Esophagus squamous epithelium (tissue), 5 donors: ENCODE data around the gene CHRNB2. TPM values are rescaled to one million over a fixed set of nuclear protein-coding genes. Genes with fewer than 3 reads are reported as not detected.

Experiments
- DNase-seq: peaks from one replicate; lab custom pipeline; 2025; lab: John Stamatoyannopoulos, UW
- H3K27ac ChIP-seq, 4 donors: fragments of 200-600 bp; sonication (generic); one replicate each; pipeline ENCODE4 v1.5.1; 2016 to 2019; ENCODE audit warnings: mild to moderate bottlenecking in 1 of 4
- H3K27me3 ChIP-seq, 4 donors: fragments of 200-600 bp; sonication (generic); 1 replicate in 3 of 4; 2 replicates in 1 of 4; pipeline versions ENCODE4 v1.5.1 to v1.6.0; 2017 to 2021; ENCODE audit warnings: antibody characterized with exemption in 1 of 4
- H3K36me3 ChIP-seq, 3 donors: fragments of 200-600 bp; sonication (generic); one replicate each; pipeline ENCODE4 v1.5.1; 2016 to 2019
- H3K4me1 ChIP-seq, 3 donors: fragments of 200-600 bp; sonication (generic); one replicate each; pipeline ENCODE4 v1.5.1; 2017 to 2019
- H3K4me3 ChIP-seq, 4 donors: fragments of 200-600 bp; sonication (generic); 1 replicate in 3 of 4; 2 replicates in 1 of 4; pipeline ENCODE4 v1.5.1; 2016 to 2019; ENCODE audit warnings: mild to moderate bottlenecking in 2 of 4, moderate library complexity in 1 of 4
- H3K9me3 ChIP-seq, 3 donors: fragments of 200-600 bp; sonication (generic); one replicate each; pipeline ENCODE4 v1.5.1; 2016 to 2019
- POLR2A ChIP-seq, 4 donors: fragments of 450-650 bp; IDR thresholded peaks; one replicate each; pipeline ENCODE4 v1.6.1; 2017; ENCODE audit warnings: antibody characterized with exemption in 4 of 4, mild to moderate bottlenecking in 4 of 4, moderate library complexity in 3 of 4
- WGBS, 2 donors: methylation state at CpG; one replicate each; pipeline ENCODE4 v1.1.5; 2018; 5-methylcytosine and 5-hydroxymethylcytosine counted together
- intact Hi-C: fragments of 100-400 bp; cut with DNase I; formaldehyde crosslinking; loops from one replicate; pipeline ENCODE4 v1.15.0; 2022
- total RNA-seq, 4 donors: library from RNA; depleted of rRNA; stranded (reverse); fragments of >200 nt; gene quantifications; one replicate each; pipeline ENCODE4 v1.1.0, GENCODE V29; 2016
- TF ChIP-seq, protein P1 (sequence below), 6 experiments: fragments of 450-650 bp in 4 of 6; fragments of 200-600 bp in 2 of 6; sonication (generic) in 2 of 6; IDR thresholded peaks; one replicate each; pipeline ENCODE4 v1.5.1; 2016 to 2019; ENCODE audit warnings: antibody characterized with exemption in 6 of 6, mild to moderate bottlenecking in 4 of 6, moderate library complexity in 4 of 6
- donor health status: DM: yes; HTN: yes; CAD: no.

Gene CHRNB2
- total RNA-seq, 4 donors from 2014 or later: 0.11 to 0.38 (median 0.16) TPM

DNA sequence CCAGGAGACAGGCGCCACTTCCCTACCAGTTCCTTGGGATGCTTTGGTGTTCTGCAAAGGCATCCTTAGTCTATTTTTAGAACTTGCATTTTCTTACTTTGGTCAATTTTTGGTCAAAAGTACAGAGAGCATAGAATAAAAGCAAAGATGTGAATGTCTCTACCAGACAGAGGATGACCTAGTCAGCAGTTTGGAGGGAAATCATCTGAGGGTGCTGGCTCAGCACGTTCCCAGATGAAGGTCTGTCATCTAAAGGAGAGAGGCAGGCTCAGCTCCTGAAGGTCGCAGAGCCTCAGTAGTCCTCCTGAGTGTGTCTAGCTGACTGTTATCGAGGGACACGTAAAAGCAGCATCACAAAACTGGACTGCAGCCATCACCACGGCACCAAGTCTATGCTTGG lies 15.3 kb downstream of the CHRNB2 start:
- no peak overlapping the region for H3K4me3 ChIP-seq
- no peak for TF ChIP-seq POLR2A (IDR thresholded peaks at IDR 0.05)
- TF ChIP-seq, protein P1, sequence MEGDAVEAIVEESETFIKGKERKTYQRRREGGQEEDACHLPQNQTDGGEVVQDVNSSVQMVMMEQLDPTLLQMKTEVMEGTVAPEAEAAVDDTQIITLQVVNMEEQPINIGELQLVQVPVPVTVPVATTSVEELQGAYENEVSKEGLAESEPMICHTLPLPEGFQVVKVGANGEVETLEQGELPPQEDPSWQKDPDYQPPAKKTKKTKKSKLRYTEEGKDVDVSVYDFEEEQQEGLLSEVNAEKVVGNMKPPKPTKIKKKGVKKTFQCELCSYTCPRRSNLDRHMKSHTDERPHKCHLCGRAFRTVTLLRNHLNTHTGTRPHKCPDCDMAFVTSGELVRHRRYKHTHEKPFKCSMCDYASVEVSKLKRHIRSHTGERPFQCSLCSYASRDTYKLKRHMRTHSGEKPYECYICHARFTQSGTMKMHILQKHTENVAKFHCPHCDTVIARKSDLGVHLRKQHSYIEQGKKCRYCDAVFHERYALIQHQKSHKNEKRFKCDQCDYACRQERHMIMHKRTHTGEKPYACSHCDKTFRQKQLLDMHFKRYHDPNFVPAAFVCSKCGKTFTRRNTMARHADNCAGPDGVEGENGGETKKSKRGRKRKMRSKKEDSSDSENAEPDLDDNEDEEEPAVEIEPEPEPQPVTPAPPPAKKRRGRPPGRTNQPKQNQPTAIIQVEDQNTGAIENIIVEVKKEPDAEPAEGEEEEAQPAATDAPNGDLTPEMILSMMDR (IDR thresholded peaks at IDR 0.05): no peak
- WGBS, 2 donors: 87 to 93% methylated on average over 4 to 5 of the region's 6 CpGs
- no peaks in the 10 kb centered on the region for H3K9me3 ChIP-seq
- DNase-seq: no peak
- H3K27ac ChIP-seq: no peak overlapping the region
- no peaks in the 10 kb centered on the region for H3K27me3 ChIP-seq
- intact Hi-C loops: no loop called here
- H3K36me3 ChIP-seq: peaks cover 54 to 100% (median 71%) of the 10 kb centered on the region in 3 donors
- peaks cover 0 to 13% (median under 1%) of the 10 kb centered on the region in 3 donors for H3K4me1 ChIP-seq

DNA sequence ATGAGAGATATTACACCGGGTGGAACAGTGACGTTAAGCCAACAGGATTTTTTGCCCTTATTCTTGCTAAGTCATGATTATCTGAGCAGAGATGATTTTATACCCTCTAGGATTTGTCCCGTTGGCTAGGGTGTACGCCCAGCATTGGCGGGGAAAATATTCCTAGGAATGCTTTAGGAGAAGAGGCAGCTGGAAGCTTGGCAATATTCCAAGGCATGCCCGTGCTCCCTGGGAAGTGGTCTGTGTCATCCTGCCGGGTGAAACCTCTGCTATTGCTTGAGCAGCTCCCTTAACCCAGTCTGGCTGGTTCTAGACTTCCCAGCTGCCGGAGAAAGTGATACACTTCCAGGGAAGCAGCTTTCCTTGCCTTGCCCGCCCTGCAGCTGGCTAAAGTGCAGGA lies 16.2 kb downstream of the CHRNB2 start:
- Histone ChIP-seq H3K9me3 (no peaks in the 10 kb centered on the region), H3K36me3 (peaks cover 59 to 100% (median 80%) of the 10 kb centered on the region in 3 donors), H3K27me3 (no peaks in the 10 kb centered on the region), H3K4me3 (no peak overlapping the region), H3K4me1 (peaks cover 0 to 7% (median 0%) of the 10 kb centered on the region in 3 donors), H3K27ac (no peak overlapping the region)
- no peak for DNase-seq
- 45 to 59% methylated on average over 7 to 8 of the region's 9 CpGs for WGBS, 2 donors
- intact Hi-C loops: no loop called here
- TF ChIP-seq, protein P1 (IDR thresholded peaks at IDR 0.05): no peak
- no peak for TF ChIP-seq POLR2A (IDR thresholded peaks at IDR 0.05)

DNA sequence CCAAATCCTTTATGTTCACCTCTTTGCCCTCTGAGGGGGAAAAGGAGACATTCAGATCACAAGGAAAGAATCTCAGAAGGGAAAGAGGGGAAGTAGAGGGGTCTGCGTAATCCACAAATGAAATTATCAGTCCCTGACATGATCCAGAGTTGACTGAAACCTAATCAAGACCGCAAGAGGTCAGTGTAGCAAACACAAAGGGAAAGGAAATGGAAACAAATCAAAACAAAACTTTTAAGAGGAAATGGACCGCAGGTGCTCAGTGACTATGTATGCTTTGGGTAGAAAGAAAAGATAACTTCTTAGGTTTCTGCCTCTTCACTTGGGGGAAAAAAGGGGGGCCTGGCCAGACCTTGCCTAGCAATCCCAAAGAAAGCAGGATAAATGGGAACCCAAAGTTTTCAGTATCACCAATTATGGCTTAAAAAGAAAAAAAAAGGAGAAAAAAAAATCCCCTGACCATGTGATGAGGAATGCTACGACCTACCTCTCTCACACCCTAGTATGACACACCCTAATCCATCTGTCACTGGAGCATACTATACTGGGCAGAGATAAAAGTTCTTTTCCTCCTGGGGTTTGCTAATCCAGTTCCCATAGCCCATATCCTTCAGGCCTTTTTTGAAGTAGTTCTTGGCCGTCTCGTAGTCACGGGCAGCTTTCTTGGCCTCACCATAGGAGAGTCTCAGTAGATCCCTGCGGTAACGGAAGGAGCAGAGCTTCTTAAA lies 16.9 kb downstream of the CHRNB2 start:
- H3K36me3 ChIP-seq: peaks cover 66 to 100% (median 87%) of the 10 kb centered on the region in 3 donors
- 60 to 76% methylated on average over 7 to 9 of the region's 9 CpGs for WGBS, 2 donors
- no peak overlapping the region for H3K4me3 ChIP-seq
- peaks cover 0 to 7% (median 0%) of the 10 kb centered on the region in 3 donors for H3K4me1 ChIP-seq
- intact Hi-C loops: no loop called here
- no peaks in the 10 kb centered on the region for H3K27me3 ChIP-seq
- H3K9me3 ChIP-seq: no peaks in the 10 kb centered on the region
- DNase-seq: no peak
- TF ChIP-seq POLR2A (IDR thresholded peaks at IDR 0.05): no peak
- TF ChIP-seq, protein P1 (IDR thresholded peaks at IDR 0.05): no peak
- no peak overlapping the region for H3K27ac ChIP-seq

DNA sequence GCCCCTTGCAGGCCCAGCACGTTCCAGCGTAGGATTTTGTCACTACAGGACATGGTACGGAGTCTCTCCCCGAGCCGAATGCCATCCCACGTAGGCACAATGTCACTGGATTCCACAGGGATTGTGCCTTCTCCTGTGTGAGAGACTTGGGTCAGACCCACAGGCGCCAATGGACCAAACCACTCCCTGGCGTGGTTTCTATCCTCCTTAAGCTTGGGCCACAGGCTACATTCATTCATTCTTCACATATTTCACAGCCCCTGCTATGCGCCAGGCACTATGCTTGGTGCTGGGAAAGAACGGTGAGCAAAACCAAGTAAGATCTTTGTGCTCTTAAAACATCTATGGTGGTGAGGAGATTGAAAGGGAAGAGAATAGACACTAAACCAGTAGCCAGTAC lies 18.7 kb downstream of the CHRNB2 start:
- intact Hi-C loops: no loop called here
- H3K27me3 ChIP-seq: no peaks in the 10 kb centered on the region
- H3K4me1 ChIP-seq: peaks cover 0 to 7% (median 0%) of the 10 kb centered on the region in 3 donors
- no peak for TF ChIP-seq POLR2A (IDR thresholded peaks at IDR 0.05)
- TF ChIP-seq, protein P1 (IDR thresholded peaks at IDR 0.05): no peak
- no peak for DNase-seq
- WGBS, 2 donors: 91 to 98% methylated on average over 6 to 8 of the region's 10 CpGs
- H3K9me3 ChIP-seq: no peaks in the 10 kb centered on the region
- H3K4me3 ChIP-seq: no peak overlapping the region
- no peak overlapping the region for H3K27ac ChIP-seq
- H3K36me3 ChIP-seq: peaks cover 77 to 100% (median 90%) of the 10 kb centered on the region in 3 donors

DNA sequence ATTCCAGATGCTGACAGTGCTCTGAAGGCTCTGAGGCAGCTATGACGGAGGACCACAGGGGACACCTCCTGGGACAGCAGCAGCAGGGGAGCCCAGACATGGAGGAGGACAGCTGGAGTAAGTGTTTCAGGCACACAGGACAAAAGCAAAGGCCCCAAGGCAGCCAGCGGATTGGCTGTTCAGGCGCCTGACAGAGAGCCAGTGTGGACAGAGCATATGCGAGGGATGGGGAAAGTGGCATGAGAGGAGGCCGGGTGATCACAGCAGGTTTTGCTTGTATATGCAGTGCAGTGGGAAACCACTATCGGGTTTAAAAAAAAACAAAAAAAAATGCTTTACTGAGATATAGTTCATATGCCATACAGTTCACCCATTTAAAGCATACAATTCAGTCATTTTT lies 19.1 kb downstream of the CHRNB2 start:
- intact Hi-C loops: no loop called here
- H3K4me1 ChIP-seq: peaks cover 0 to 7% (median 0%) of the 10 kb centered on the region in 3 donors
- H3K9me3 ChIP-seq: no peaks in the 10 kb centered on the region
- no peak overlapping the region for H3K27ac ChIP-seq
- peaks cover 78 to 100% (median 86%) of the 10 kb centered on the region in 3 donors for H3K36me3 ChIP-seq
- no peak for DNase-seq
- WGBS, 2 donors: 82 to 92% methylated on average over 6 of the region's 6 CpGs
- no peaks in the 10 kb centered on the region for H3K27me3 ChIP-seq
- TF ChIP-seq, protein P1 (IDR thresholded peaks at IDR 0.05): no peak
- no peak for TF ChIP-seq POLR2A (IDR thresholded peaks at IDR 0.05)
- H3K4me3 ChIP-seq: no peak overlapping the region
